Measurements from ENCODE around the gene OXCT1.

The OXCT1 gene

DNA sequence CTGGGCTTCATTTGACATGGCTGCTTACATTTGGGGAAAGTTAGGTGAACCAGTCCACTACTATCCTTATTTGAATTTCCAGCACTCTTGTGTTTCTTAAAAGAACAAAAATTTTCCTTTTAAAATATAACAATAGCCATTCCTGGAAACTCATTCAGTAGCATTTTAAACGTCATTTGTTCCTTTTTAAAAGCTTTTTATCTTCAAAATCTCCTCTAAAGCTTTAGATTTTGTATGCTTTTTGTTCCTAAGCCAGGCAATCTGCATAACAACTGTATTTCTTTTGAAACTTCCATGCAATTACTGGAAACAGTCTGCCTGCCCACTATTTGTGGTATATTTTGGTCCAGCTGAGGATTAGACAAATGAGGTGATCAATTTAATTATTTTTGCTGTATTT, 187.6 kb downstream of the OXCT1 start:
- Histone ChIP-seq H3K4me3 (ENCODE audit: low read length in 2 of 2) (no peak overlapping the region), H3K36me3 (ENCODE audit: control insufficient read depth in 2 of 2, insufficient read depth in 2 of 2, low read length in 2 of 2) (no peaks in the 10 kb centered on the region), H3K9me3 (ENCODE audit: control insufficient read depth in 2 of 2, low read length in 2 of 2) (no peaks in the 10 kb centered on the region), H3K27me3 (ENCODE audit: control insufficient read depth in 1 of 2, insufficient read depth in 2 of 2, low read length in 2 of 2) (no peaks in the 10 kb centered on the region), H3K27ac (ENCODE audit: low read length) (no peak overlapping the region), H3K4me1 (ENCODE audit: control insufficient read depth, insufficient read depth, low read length) (no peaks in the 10 kb centered on the region), H3K9ac (ENCODE audit: low read length in 2 of 2) (no peak overlapping the region)

DNA sequence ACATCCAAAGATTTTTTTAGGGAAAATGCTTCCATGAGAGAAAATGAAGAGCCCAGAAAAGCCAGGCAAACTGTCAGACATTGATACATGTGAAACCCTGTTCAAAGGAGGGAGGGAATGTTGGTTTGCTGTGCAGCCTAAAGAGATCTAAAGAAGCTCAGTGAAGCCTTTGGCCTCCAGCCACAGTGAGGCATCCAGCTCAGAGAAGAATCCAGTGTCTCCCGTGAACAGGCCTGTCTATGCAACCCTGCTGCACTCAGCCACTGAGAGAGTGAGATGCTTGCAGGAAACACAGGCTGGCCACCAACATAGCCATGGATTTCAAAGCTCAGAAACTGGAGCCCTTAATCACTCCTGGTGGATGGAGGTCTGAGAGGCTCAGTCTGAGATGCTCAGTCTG, 188.4 kb downstream of the OXCT1 start:
- Histone ChIP-seq H3K27me3 (ENCODE audit: control insufficient read depth in 1 of 2, insufficient read depth in 2 of 2, low read length in 2 of 2) (no peaks in the 10 kb centered on the region), H3K4me3 (ENCODE audit: low read length in 2 of 2) (no peak overlapping the region), H3K4me1 (ENCODE audit: control insufficient read depth, insufficient read depth, low read length) (no peaks in the 10 kb centered on the region), H3K9me3 (ENCODE audit: control insufficient read depth in 2 of 2, low read length in 2 of 2) (no peaks in the 10 kb centered on the region), H3K9ac (ENCODE audit: low read length in 2 of 2) (no peak overlapping the region), H3K27ac (ENCODE audit: low read length) (no peak overlapping the region), H3K36me3 (ENCODE audit: control insufficient read depth in 2 of 2, insufficient read depth in 2 of 2, low read length in 2 of 2) (no peaks in the 10 kb centered on the region)
